Breast epithelium (tissue), 4 donors: ENCODE measurements around the gene FBXL7. TPM values are rescaled to one million over a fixed set of nuclear protein-coding genes. Genes with fewer than 3 reads are reported as not detected.

Experiments
- DNase-seq, 2 donors: peaks; one replicate each; pipeline ENCODE4 v3.0.0-alpha.2; 2019; ENCODE audit warnings: low spot score in 2 of 2
- H3K27ac ChIP-seq, 2 donors: fragments of 200-600 bp; sonication (generic) in 1 of 2; one replicate each; pipeline ENCODE4 v1.5.1; 2016 to 2019; ENCODE audit warnings: mild to moderate bottlenecking in 1 of 2
- H3K27me3 ChIP-seq, 2 donors: fragments of 200-600 bp; sonication (generic) in 1 of 2; one replicate each; pipeline versions ENCODE4 v1.5.1 to v1.6.0; 2017 to 2019; ENCODE audit warnings: control low read depth in 1 of 2, mild to moderate bottlenecking in 1 of 2
- H3K36me3 ChIP-seq: fragments of 200-600 bp; one replicate; pipeline ENCODE4 v1.5.1; 2019
- H3K4me1 ChIP-seq, 2 donors: fragments of 200-600 bp; sonication (generic); one replicate each; pipeline ENCODE4 v1.5.1; 2016 to 2019; ENCODE audit warnings: control low read depth in 1 of 2
- H3K4me3 ChIP-seq, 3 donors: fragments of 200-600 bp; sonication (generic); 1 replicate in 2 of 3; 2 replicates in 1 of 3; pipeline ENCODE4 v1.5.1; 2016 to 2019; ENCODE audit warnings: mild to moderate bottlenecking in 3 of 3, moderate library complexity in 2 of 3
- H3K9me3 ChIP-seq, 2 donors: fragments of 200-600 bp; sonication (generic) in 1 of 2; one replicate each; pipeline ENCODE4 v1.5.1; 2016 to 2019; ENCODE audit warnings: control low read depth in 1 of 2
- POLR2A ChIP-seq: fragments of 450-650 bp; IDR thresholded peaks from one replicate; pipeline ENCODE4 v1.6.1; 2016; ENCODE audit warnings: antibody characterized with exemption, mild to moderate bottlenecking, moderate library complexity
- POLR2AphosphoS5 ChIP-seq, 3 donors: sonication (generic); formaldehyde crosslinking; IDR thresholded peaks; one replicate each; pipeline ENCODE4 v1.6.1; 2017; ENCODE audit warnings: antibody characterized with exemption in 3 of 3
- intact Hi-C: fragments of 100-400 bp; cut with DNase I; formaldehyde crosslinking; loops from one replicate; pipeline ENCODE4 v1.15.1; 2023; ENCODE audit warnings: low total_unique reads
- total RNA-seq, 3 donors: library from RNA; depleted of rRNA; stranded (reverse); fragments of >200 nt; gene quantifications; one replicate each; pipeline ENCODE4 v1.1.0, GENCODE V29; 2016
- TF ChIP-seq, protein P1 (sequence below), 3 donors: fragments of 450-650 bp; IDR thresholded peaks; one replicate each; pipeline ENCODE4 v1.5.1; 2016 to 2017; ENCODE audit warnings: antibody characterized with exemption in 3 of 3, mild to moderate bottlenecking in 3 of 3, moderate library complexity in 3 of 3

Gene FBXL7
- total RNA-seq, 3 donors from 2014 or later = 6.9 to 17.3 (median 10.8) TPM

DNA sequence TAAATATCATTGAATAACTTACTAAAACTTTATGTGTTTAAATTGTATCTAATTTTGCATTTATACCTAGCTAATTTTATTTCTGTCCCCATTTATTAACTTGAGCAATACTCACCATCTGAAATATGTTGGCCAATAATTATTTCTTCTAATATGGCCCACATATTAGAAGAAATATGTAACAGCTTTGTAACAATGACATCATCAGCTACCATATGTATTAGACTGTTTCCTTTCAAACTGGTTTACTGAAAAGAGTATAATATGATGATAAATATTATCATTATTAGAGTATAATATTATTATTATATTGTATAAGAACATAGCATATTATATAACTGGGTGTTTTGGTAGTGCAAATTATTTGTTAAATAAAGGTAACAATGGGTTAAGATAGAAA is 220.5 kb downstream of the FBXL7 start:
- Histone ChIP-seq H3K4me3 (no peak overlapping the region), H3K27me3 (no peaks in the 10 kb centered on the region), H3K4me1 (no peaks in the 10 kb centered on the region), H3K36me3 (no peaks in the 10 kb centered on the region), H3K27ac (no peak overlapping the region), H3K9me3 (peaks cover 0 to 21% of the 10 kb centered on the region in 2 donors)
- TF ChIP-seq POLR2AphosphoS5 (IDR thresholded peaks at IDR 0.05) (no peak), POLR2A (no peak)
- TF ChIP-seq, protein P1, sequence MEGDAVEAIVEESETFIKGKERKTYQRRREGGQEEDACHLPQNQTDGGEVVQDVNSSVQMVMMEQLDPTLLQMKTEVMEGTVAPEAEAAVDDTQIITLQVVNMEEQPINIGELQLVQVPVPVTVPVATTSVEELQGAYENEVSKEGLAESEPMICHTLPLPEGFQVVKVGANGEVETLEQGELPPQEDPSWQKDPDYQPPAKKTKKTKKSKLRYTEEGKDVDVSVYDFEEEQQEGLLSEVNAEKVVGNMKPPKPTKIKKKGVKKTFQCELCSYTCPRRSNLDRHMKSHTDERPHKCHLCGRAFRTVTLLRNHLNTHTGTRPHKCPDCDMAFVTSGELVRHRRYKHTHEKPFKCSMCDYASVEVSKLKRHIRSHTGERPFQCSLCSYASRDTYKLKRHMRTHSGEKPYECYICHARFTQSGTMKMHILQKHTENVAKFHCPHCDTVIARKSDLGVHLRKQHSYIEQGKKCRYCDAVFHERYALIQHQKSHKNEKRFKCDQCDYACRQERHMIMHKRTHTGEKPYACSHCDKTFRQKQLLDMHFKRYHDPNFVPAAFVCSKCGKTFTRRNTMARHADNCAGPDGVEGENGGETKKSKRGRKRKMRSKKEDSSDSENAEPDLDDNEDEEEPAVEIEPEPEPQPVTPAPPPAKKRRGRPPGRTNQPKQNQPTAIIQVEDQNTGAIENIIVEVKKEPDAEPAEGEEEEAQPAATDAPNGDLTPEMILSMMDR (IDR thresholded peaks at IDR 0.05) = no peak
- no peak for DNase-seq
- intact Hi-C loops = no loop called here

DNA sequence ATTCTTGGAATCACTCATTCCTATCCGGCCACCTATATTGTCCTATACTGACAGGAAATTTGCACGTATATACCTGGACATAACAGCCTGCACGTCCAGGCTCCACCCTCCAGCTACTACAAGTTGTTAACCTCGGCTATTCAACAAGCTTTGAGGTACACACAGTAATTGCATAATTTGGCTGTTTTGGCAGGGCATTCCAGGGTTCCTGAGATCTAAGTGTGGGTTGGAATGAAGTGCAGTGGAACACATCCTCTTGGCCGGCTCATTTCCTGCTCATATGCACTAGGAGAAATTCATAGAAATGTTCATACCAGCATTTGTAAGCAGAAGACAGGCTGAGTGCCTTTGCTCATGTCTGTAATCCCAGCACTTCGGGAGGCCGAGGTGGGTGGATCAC is 222.3 kb downstream of the FBXL7 start:
- intact Hi-C loops = no loop called here
- Histone ChIP-seq H3K36me3 (no peaks in the 10 kb centered on the region), H3K27ac (no peak overlapping the region), H3K4me1 (no peaks in the 10 kb centered on the region), H3K27me3 (no peaks in the 10 kb centered on the region), H3K9me3 (peaks cover 0 to 37% of the 10 kb centered on the region in 2 donors), H3K4me3 (no peak overlapping the region)
- TF ChIP-seq, protein P1 (IDR thresholded peaks at IDR 0.05) = no peak
- DNase-seq = no peak

GRCh38 chr5:15727375-15727774 is 227.4 kb downstream of the FBXL7 start:
- no peaks in the 10 kb centered on the region for H3K4me1 ChIP-seq
- H3K9me3 ChIP-seq = peaks cover 0 to 56% of the 10 kb centered on the region in 2 donors
- intact Hi-C loops = no loop called here
- H3K4me3 ChIP-seq = no peak overlapping the region
- H3K27ac ChIP-seq = no peak overlapping the region
- TF ChIP-seq POLR2A = no peak
- TF ChIP-seq, protein P1 (IDR thresholded peaks at IDR 0.05) = no peak
- TF ChIP-seq POLR2AphosphoS5 (IDR thresholded peaks at IDR 0.05) = no peak
- H3K27me3 ChIP-seq = no peaks in the 10 kb centered on the region
- H3K36me3 ChIP-seq = no peaks in the 10 kb centered on the region
- no peak for DNase-seq

DNA sequence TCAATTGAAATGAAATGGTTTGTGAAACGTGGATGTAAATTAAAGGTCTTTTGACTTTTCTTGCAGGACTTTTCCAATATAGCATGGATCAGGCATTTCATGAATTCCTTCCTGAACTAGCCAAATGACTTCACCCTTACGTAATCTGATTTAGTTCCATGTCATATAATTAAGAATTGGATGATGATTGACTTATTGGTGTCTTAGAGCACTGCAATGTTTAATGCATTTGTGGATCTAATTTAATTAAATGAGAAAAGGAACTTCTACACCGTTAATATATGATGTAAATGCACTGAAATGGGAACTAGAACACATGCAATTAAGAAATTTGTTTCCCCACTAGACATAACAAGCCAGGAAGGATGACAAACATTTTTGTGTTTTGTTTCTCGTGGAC is 228.8 kb downstream of the FBXL7 start:
- intact Hi-C loops = no loop called here
- Histone ChIP-seq H3K27me3 (no peaks in the 10 kb centered on the region), H3K27ac (no peak overlapping the region)

DNA sequence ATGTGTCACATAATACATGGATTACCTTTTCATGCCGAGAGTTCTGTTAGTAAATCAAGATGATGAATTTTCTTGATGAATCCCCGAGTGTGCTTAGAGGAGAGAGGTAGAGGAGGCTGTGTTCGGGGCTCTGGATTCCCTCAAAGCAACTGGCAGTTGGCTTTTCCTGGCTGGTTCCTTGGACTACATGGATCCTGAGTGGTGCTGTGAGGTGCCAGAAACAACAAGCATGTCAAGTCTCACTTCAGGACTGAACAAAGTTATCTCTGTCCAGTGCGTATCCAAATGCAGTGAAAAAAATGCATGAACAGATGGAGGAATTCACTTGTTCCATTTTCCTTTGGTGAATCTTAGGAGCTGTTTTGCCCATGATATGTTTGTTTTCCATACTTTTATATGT is 231.7 kb downstream of the FBXL7 start:
- TF ChIP-seq POLR2A (no peak), POLR2AphosphoS5 (IDR thresholded peaks at IDR 0.05) (no peak)
- TF ChIP-seq, protein P1 (IDR thresholded peaks at IDR 0.05) = no peak
- Histone ChIP-seq H3K9me3 (peaks cover 0 to 24% of the 10 kb centered on the region in 2 donors), H3K27ac (no peak overlapping the region), H3K4me1 (no peaks in the 10 kb centered on the region), H3K36me3 (no peaks in the 10 kb centered on the region), H3K4me3 (no peak overlapping the region), H3K27me3 (no peaks in the 10 kb centered on the region)
- intact Hi-C loops = no loop called here
- DNase-seq = no peak

More for the DNA sequence above, 228.8 kb downstream of the FBXL7 start:
- H3K4me3 ChIP-seq = no peak overlapping the region
- no peak for DNase-seq
- H3K9me3 ChIP-seq = peaks cover 0 to 50% of the 10 kb centered on the region in 2 donors
- H3K36me3 ChIP-seq = no peaks in the 10 kb centered on the region
- TF ChIP-seq, protein P1 (IDR thresholded peaks at IDR 0.05) = no peak
- TF ChIP-seq POLR2AphosphoS5 (IDR thresholded peaks at IDR 0.05) (no peak), POLR2A (no peak)
- no peaks in the 10 kb centered on the region for H3K4me1 ChIP-seq
